SK-N-SH (cell line): ENCODE measurements around the gene EGFL8. TPM values are rescaled to one million over a fixed set of nuclear protein-coding genes. Genes with fewer than 3 reads are reported as not detected.

Experiments used
- CTCF ChIA-PET: fragments of 300-600, 350-600 bp; formaldehyde crosslinking; extraction: SDS; loops from one replicate; lab custom pipeline; 2021; lab: Yijun Ruan, JAX
- POLR2A ChIA-PET: fragments of 350-600 bp; sonication (Branson Sonifier 250); formaldehyde crosslinking; extraction: SDS; loops from one replicate; lab custom pipeline; 2020; ENCODE audit warnings: antibody characterized with exemption, inconsistent platforms; lab: Yijun Ruan, JAX
- DNase-seq: peaks from one replicate; pipeline ENCODE4 v3.0.0; 2012
- H2AFZ ChIP-seq: fragments of 200-600 bp; sonication (generic); 2 replicates; pipeline ENCODE4 v1.8.1; 2016; ENCODE audit warnings: antibody characterized with exemption, mild to moderate bottlenecking, low read depth
- H3F3A ChIP-seq: fragments of 200-600 bp; sonication (generic); replicated peaks from 2 replicates; pipeline ENCODE3; 2016; ENCODE audit warnings: antibody characterized with exemption, mild to moderate bottlenecking; ENCODE audit not compliant: insufficient read depth
- H3K27ac ChIP-seq, 2 experiments: fragments of 200-500 bp in 1 of 2; fragments of 200-600 bp in 1 of 2; sonication (Bioruptor generic) in 1 of 2; sonication (generic), shearing (Covaris generic) in 1 of 2; 2 replicates each; pipeline versions ENCODE4 v1.5.1 to v1.6.1; 2014 to 2016; ENCODE audit warnings: low read depth in 2 of 2, inconsistent platforms in 1 of 2, low read length in 1 of 2, mild to moderate bottlenecking in 1 of 2, mixed read lengths in 1 of 2
- H3K27me3 ChIP-seq: fragments of 200-600 bp; sonication (generic), shearing (Covaris generic); 2 replicates; pipeline ENCODE4 v1.6.1; 2016; ENCODE audit warnings: mixed run types; ENCODE audit not compliant: insufficient read depth
- H3K36me3 ChIP-seq, 2 experiments: fragments of 200-500 bp in 1 of 2; fragments of 200-600 bp in 1 of 2; sonication (Bioruptor generic) in 1 of 2; sonication (generic) in 1 of 2; replicated peaks in 1 of 2; 2 replicates each; pipeline versions ENCODE3 to v1.5.1; 2014 to 2016; ENCODE audit warnings: low read length in 1 of 2, mild to moderate bottlenecking in 1 of 2; ENCODE audit not compliant: insufficient read depth in 2 of 2, control insufficient read depth in 1 of 2
- H3K4me1 ChIP-seq, 2 experiments: fragments of 200-500 bp in 1 of 2; fragments of 200-600 bp in 1 of 2; sonication (Bioruptor generic) in 1 of 2; sonication (generic), shearing (Covaris generic) in 1 of 2; 2 replicates each; pipeline versions ENCODE4 v1.5.1 to v1.6.1; 2014 to 2016; ENCODE audit warnings: low read depth in 1 of 2, low read length in 1 of 2, mixed run types in 1 of 2; ENCODE audit not compliant: insufficient read depth in 2 of 2, control insufficient read depth in 1 of 2
- H3K4me2 ChIP-seq: fragments of 200-600 bp; sonication (generic), shearing (Covaris generic); 2 replicates; pipeline ENCODE4 v1.6.1; 2017; ENCODE audit warnings: mixed run types
- H3K4me3 ChIP-seq, 2 experiments: fragments of 200-500 bp in 1 of 2; fragments of 200-600 bp in 1 of 2; sonication (Bioruptor generic) in 1 of 2; sonication (generic), shearing (Covaris generic) in 1 of 2; 2 replicates each; pipeline versions ENCODE4 v1.5.1 to v1.8.1; 2014 to 2016; ENCODE audit warnings: low read depth in 2 of 2, inconsistent platforms in 1 of 2, low read length in 1 of 2, mild to moderate bottlenecking in 1 of 2, mixed read lengths in 1 of 2, moderate library complexity in 1 of 2
- H3K79me2 ChIP-seq: fragments of 200-600 bp; sonication (generic); 2 replicates; pipeline ENCODE4 v1.8.1; 2017; ENCODE audit warnings: mild to moderate bottlenecking; ENCODE audit not compliant: insufficient read depth
- H3K9ac ChIP-seq: fragments of 200-600 bp; sonication (generic); 2 replicates; pipeline ENCODE4 v1.6.1; 2017; ENCODE audit warnings: mixed run types
- H3K9me2 ChIP-seq: fragments of 200-600 bp; sonication (generic); 2 replicates; pipeline ENCODE4 v1.6.1; 2017; ENCODE audit warnings: mixed run types
- H3K9me3 ChIP-seq: fragments of 200-600 bp; sonication (generic); 2 replicates; pipeline ENCODE4 v1.6.1; 2017; ENCODE audit warnings: mixed run types, mild to moderate bottlenecking, moderate library complexity
- H4K20me1 ChIP-seq: fragments of 200-600 bp; sonication (generic); 2 replicates; pipeline ENCODE4 v1.6.1; 2017; ENCODE audit warnings: mild to moderate bottlenecking, mixed run types; ENCODE audit not compliant: insufficient read depth
- CHD2 ChIP-seq: fragments of 150-350 bp; IDR thresholded peaks from 2 replicates; pipeline ENCODE4 v1.6.1; 2018; ENCODE audit warnings: low read length; ENCODE audit not compliant: partially characterized antibody
- ELF1 ChIP-seq: IDR thresholded peaks from 2 replicates; pipeline ENCODE4 v1.4.0; 2012
- EP300 ChIP-seq, 2 experiments: IDR thresholded peaks; 2 replicates each; pipeline versions ENCODE4 v1.4.0 to v1.6.1; 2012; ENCODE audit warnings: borderline replicate concordance in 1 of 2, low read depth in 1 of 2, low read length in 1 of 2
- EZH2phosphoT487 ChIP-seq: fragments of 200-600 bp; sonication (generic); IDR thresholded peaks from 2 replicates; pipeline ENCODE4 v1.6.1; 2017; ENCODE audit warnings: low read depth, mixed run types, mild to moderate bottlenecking, antibody characterized with exemption, moderate library complexity, borderline replicate concordance
- FOXJ3 ChIP-seq: sonication (generic); formaldehyde crosslinking; IDR thresholded peaks from 2 replicates; pipeline ENCODE4 v1.5.1; 2020; ENCODE audit warnings: mild to moderate bottlenecking, missing genetic modification reagents
- GABPA ChIP-seq: IDR thresholded peaks from 2 replicates; pipeline ENCODE4 v1.4.0; 2012; ENCODE audit warnings: low read depth, mild to moderate bottlenecking
- MXI1 ChIP-seq: IDR thresholded peaks from 2 replicates; pipeline ENCODE4 v1.6.1; 2012; ENCODE audit warnings: mild to moderate bottlenecking, low read depth, low read length, improper control_type of control experiment
- NFIC ChIP-seq: IDR thresholded peaks from 2 replicates; pipeline ENCODE4 v1.4.0; 2012; ENCODE audit warnings: borderline replicate concordance
- RAD21 ChIP-seq: IDR thresholded peaks from 2 replicates; pipeline ENCODE4 v1.6.1; 2012; ENCODE audit warnings: mild to moderate bottlenecking, low read length
- RCOR1 ChIP-seq: fragments of 150-350 bp; IDR thresholded peaks from 2 replicates; pipeline ENCODE4 v1.6.1; 2017; ENCODE audit warnings: antibody characterized with exemption, low read length
- REST ChIP-seq: IDR thresholded peaks from 2 replicates; pipeline ENCODE4 v1.6.1; 2012; ENCODE audit warnings: mild to moderate bottlenecking, low read depth, low read length, moderate library complexity
- RXRA ChIP-seq: IDR thresholded peaks from 2 replicates; pipeline ENCODE4 v1.4.0; 2012; ENCODE audit warnings: low read depth, mild to moderate bottlenecking, borderline replicate concordance
- SIN3A ChIP-seq: IDR thresholded peaks from 2 replicates; pipeline ENCODE4 v1.6.1; 2012; ENCODE audit warnings: low read depth, mild to moderate bottlenecking, low read length, moderate library complexity, borderline replicate concordance
- TAF1 ChIP-seq: IDR thresholded peaks from 2 replicates; pipeline ENCODE4 v1.6.1; 2012; ENCODE audit warnings: low read depth, mild to moderate bottlenecking, low read length, moderate library complexity, borderline replicate concordance
- TCF12 ChIP-seq: IDR thresholded peaks from 2 replicates; pipeline ENCODE4 v1.4.0; 2012
- TEAD4 ChIP-seq: IDR thresholded peaks from 2 replicates; pipeline ENCODE4 v1.4.0; 2012; ENCODE audit warnings: mild to moderate bottlenecking, borderline replicate concordance; ENCODE audit not compliant: insufficient read depth
- USF1 ChIP-seq: IDR thresholded peaks from 2 replicates; pipeline ENCODE4 v1.4.0; 2012; ENCODE audit warnings: low read depth, borderline replicate concordance
- YY1 ChIP-seq: IDR thresholded peaks from 2 replicates; pipeline ENCODE4 v1.4.0; 2012; ENCODE audit warnings: low read depth, mild to moderate bottlenecking
- ZBTB33 ChIP-seq: IDR thresholded peaks from 2 replicates; pipeline ENCODE4 v1.4.0; 2012; ENCODE audit warnings: low read depth, borderline replicate concordance
- WGBS: methylation state at CpG from one replicate; pipeline ENCODE4 v1.1.6; 2017; ENCODE audit warnings: low lambda C conversion rate; 5-methylcytosine and 5-hydroxymethylcytosine counted together
- polyA plus RNA-seq, 3 experiments: library from polyadenylated mRNA; depleted of rRNA; stranded (reverse); fragments of >200 nt; gene quantifications; 2 replicates each; pipeline ENCODE4 v1.2.3, GENCODE V29; 2012
- TF ChIP-seq, protein P1 (sequence below): fragments of 150-350 bp; IDR thresholded peaks from 2 replicates; pipeline ENCODE4 v1.6.1; 2017; ENCODE audit warnings: antibody characterized with exemption, low read length, low read depth, borderline replicate concordance

EGFL8 gene
- polyA plus RNA-seq, 1 of the 3 experiments (the other 2 are of a cell fraction) = 7.7 TPM

DNA sequence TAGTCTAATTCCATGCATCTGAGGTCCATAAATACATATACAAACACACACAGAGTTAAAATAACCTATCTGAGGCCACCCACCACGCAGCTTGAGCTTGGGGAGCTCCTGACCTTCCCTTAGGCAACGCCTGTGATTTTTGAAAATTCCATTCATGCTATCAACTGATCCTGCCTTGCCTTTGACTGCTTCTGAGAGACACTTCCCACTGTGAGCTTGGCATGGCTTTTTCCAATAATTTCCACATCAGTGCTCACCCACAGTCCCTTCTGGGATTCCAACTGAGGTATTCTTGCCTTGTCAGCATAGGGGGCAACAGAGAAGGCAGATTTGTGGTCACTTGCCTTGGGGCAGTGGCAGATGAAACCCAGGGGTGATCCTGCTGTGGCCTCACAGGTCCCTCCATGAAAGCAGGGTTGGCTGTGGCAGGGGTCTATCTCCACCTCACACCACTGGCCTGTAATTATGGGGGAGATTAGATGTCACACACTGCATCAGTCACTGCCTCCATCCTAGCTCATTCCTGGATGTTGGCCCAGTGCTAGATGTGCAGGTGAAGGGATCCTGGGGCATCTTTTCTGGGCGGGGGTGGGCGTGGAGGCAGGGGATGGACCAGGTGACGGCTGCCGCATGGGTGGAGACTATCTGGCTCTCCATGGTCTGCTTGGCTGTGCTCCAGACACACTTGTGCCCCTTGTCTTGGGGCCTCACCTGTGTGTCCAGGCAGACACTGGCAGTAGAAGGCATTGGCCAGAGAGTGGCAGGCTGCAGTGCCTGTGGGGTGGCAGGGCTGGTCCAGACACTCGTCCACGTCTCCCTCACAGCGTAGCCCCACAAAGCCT lies 39.3 kb downstream of the EGFL8 start:
- H3K27ac ChIP-seq = no peak overlapping the region
- no peak overlapping the region for H3K9ac ChIP-seq
- H3K27me3 ChIP-seq = peaks cover 23% of the 10 kb centered on the region; the same call in 1 of the 2 replicates
- 13% methylated on average over 9 of the region's 9 CpGs for WGBS
- no peaks in the 10 kb centered on the region for H3K9me2 ChIP-seq
- H3K4me1 ChIP-seq = no peaks in the 10 kb centered on the region
- CTCF ChIA-PET = interaction anchor here (0.9 kb wide), 1 partner anchor 42 kb away, joined by 3 read pairs; no protein-coding TSS in a partner anchor
- H3K36me3 ChIP-seq = no peaks in the 10 kb centered on the region
- H3K4me2 ChIP-seq = no peak overlapping the region
- TF ChIP-seq EP300 (IDR thresholded peaks at IDR 0.05; ENCODE audit: borderline replicate concordance in 1 of 2, low read depth in 1 of 2, low read length in 1 of 2) = no peak
- TF ChIP-seq TEAD4 = no peak
- no peak for TF ChIP-seq TCF12
- TF ChIP-seq, protein P1, sequence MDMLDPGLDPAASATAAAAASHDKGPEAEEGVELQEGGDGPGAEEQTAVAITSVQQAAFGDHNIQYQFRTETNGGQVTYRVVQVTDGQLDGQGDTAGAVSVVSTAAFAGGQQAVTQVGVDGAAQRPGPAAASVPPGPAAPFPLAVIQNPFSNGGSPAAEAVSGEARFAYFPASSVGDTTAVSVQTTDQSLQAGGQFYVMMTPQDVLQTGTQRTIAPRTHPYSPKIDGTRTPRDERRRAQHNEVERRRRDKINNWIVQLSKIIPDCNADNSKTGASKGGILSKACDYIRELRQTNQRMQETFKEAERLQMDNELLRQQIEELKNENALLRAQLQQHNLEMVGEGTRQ = no peak
- no peak for TF ChIP-seq ELF1
- TF ChIP-seq GABPA = no peak
- no peak for TF ChIP-seq REST
- TF ChIP-seq RAD21 = no peak
- no peak for TF ChIP-seq TAF1
- TF ChIP-seq YY1 = no peak
- no peak for TF ChIP-seq RXRA
- TF ChIP-seq RCOR1 = no peak
- no peak for TF ChIP-seq ZBTB33
- TF ChIP-seq SIN3A = no peak
- no peak for TF ChIP-seq NFIC
- no peak for TF ChIP-seq USF1
- no peak for TF ChIP-seq FOXJ3 (CRISPR knock-in tag)
- no peak for TF ChIP-seq EZH2phosphoT487
- TF ChIP-seq MXI1 = no peak
- TF ChIP-seq CHD2 = no peak
- TF ChIP-seq, all 33 proteins: peak for 0
- H3K79me2 ChIP-seq = no peaks in the 10 kb centered on the region
- no peak overlapping the region for H2AFZ ChIP-seq
- H3F3A ChIP-seq = no peaks in the 10 kb centered on the region
- H3K4me3 ChIP-seq = no peak overlapping the region
- DNase-seq = no peak
- POLR2A ChIA-PET = no interaction called here
- H3K9me3 ChIP-seq = no peaks in the 10 kb centered on the region
- no peaks in the 10 kb centered on the region for H4K20me1 ChIP-seq
